ENCODE results near the gene AOPEP.

AOPEP gene

DNA sequence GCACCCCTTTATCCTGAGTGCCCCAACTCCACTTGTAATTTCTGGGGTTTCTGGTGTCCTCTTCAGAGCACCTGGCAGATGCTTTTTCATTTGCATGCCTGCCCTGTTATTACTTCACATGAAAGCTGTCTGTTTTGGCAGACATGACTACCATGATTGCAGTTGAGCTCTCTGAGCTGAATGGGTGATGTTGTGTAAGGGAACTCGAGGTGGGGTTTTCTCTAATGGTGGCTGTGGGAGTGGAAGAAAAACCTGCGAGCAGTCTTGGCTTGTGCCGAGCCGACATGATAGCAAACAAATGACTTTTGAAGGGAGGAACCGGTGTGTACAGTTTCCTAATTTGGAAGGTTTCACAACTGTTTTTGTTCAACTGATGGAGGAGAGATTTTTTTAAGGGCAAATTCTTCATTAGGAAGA is 196.2 kb downstream of the AOPEP start:
- peaks cover 23% of the 10 kb centered on the region for H3K4me1 ChIP-seq (ENCODE audit: insufficient read depth, low read length)
- H3K9ac ChIP-seq (ENCODE audit: low read depth, low read length), result no peak overlapping the region

DNA sequence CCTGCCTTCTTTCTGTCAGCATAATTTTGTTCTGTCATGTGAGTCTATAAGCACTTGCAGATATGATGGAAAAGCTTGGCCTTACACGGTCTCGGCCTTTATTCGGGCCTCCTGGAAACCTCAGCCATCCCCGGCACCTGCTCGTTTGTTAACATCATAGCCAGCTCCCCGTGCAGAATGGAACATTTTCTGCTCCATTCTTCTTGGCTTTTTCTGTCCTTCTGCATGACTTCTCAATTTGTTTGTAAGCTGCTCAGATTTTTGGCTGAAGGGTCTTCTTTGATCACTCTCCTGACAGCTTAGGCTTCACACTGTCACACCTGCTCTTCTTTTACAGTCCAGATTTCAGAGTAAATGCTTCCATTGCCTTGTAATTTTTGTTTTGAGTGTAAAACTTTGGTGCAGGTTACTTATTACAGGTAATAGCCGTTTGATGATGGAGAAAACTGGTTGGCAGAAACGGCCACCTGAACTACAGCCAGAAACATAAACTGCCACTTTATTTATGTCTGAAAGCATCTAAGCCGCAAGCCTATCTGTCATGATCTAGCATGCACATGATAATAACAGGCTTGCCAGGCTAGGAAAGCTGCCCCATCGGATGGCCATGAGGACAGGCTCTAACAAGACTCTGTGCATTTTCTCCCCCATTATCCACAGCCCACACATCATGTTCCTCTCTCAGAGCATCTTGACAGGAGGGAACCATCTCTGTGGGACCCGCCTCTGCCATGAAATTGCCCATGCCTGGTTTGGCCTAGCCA is 197.0 kb downstream of the AOPEP start:
- WGBS, result 91% methylated on average over 11 of the region's 11 CpGs
- Histone ChIP-seq H3K27me3 (ENCODE audit: insufficient read depth, low read length) (no peaks in the 10 kb centered on the region), H3K9me3 (ENCODE audit: insufficient read depth, low read depth, low read length) (no peaks in the 10 kb centered on the region), H3K27ac (ENCODE audit: low read depth, low read length) (no peak overlapping the region), H3K4me3 (ENCODE audit: low read length) (no peak overlapping the region), H3K4me1 (ENCODE audit: insufficient read depth, low read length) (peaks cover 23% of the 10 kb centered on the region), H3K9ac (ENCODE audit: low read depth, low read length) (no peak overlapping the region), H3K36me3 (ENCODE audit: insufficient read depth, low read length) (0 out of 2 replicates have a peak, but pooled peaks cover 3% of the 10 kb centered on the region)

More for the DNA sequence above, 196.2 kb downstream of the AOPEP start:
- Histone ChIP-seq H3K4me3 (ENCODE audit: low read length) (no peak overlapping the region), H3K27me3 (ENCODE audit: insufficient read depth, low read length) (no peaks in the 10 kb centered on the region), H3K36me3 (ENCODE audit: insufficient read depth, low read length) (0 out of 2 replicates have a peak, but pooled peaks cover 3% of the 10 kb centered on the region), H3K27ac (ENCODE audit: low read depth, low read length) (no peak overlapping the region), H3K9me3 (ENCODE audit: insufficient read depth, low read depth, low read length) (no peaks in the 10 kb centered on the region)
- 94% methylated on average over 5 of the region's 5 CpGs for WGBS

- Histone ChIP-seq H3K4me1 (ENCODE audit: insufficient read depth, low read length) (peaks cover 22% of the 10 kb centered on the region), H3K27ac (ENCODE audit: low read depth, low read length) (no peak overlapping the region), H3K36me3 (ENCODE audit: insufficient read depth, low read length) (0 out of 2 replicates have a peak, but pooled peaks cover 3% of the 10 kb centered on the region), H3K9ac (ENCODE audit: low read depth, low read length) (no peak overlapping the region), H3K27me3 (ENCODE audit: insufficient read depth, low read length) (no peaks in the 10 kb centered on the region), H3K4me3 (ENCODE audit: low read length) (no peak overlapping the region), H3K9me3 (ENCODE audit: insufficient read depth, low read depth, low read length) (no peaks in the 10 kb centered on the region)
- 90% methylated on average over 10 of the region's 10 CpGs for WGBS
Measured at GRCh38 chr9:94925751-94926430, 199.4 kb downstream of the AOPEP start.

DNA sequence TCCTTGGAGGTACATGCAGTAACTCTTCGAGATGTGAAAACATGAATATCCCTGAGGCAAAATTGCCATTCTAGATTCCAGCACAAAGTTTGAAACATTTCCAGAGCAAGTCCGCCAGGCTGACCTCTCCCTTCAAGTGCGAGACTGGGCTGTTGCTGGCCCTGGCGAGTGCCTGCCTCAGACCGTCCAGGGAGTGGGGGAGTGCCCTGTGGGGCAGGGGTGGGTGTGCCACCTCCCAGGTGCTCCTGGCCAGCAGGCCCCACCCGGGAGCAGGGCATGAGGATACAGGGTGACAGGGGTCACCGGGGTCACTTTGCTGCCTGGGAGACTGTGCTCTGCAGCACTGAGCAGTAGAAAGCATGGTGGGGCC is 199.9 kb downstream of the AOPEP start:
- H3K36me3 ChIP-seq (ENCODE audit: insufficient read depth, low read length), result 0 out of 2 replicates have a peak, but pooled peaks cover 3% of the 10 kb centered on the region
- no peaks in the 10 kb centered on the region for H3K27me3 ChIP-seq (ENCODE audit: insufficient read depth, low read length)
- H3K4me1 ChIP-seq (ENCODE audit: insufficient read depth, low read length), result peaks cover 18% of the 10 kb centered on the region
- 95% methylated on average over 7 of the region's 7 CpGs for WGBS
- H3K9me3 ChIP-seq (ENCODE audit: insufficient read depth, low read depth, low read length), result no peaks in the 10 kb centered on the region
- H3K9ac ChIP-seq (ENCODE audit: low read depth, low read length), result no peak overlapping the region
- no peak overlapping the region for H3K27ac ChIP-seq (ENCODE audit: low read depth, low read length)
- H3K4me3 ChIP-seq (ENCODE audit: low read length), result no peak overlapping the region

GRCh38 chr9:94927048-94927761 is 200.7 kb downstream of the AOPEP start:
- no peak overlapping the region for H3K9ac ChIP-seq (ENCODE audit: low read depth, low read length)
- no peak overlapping the region for H3K27ac ChIP-seq (ENCODE audit: low read depth, low read length)
- 0 out of 2 replicates have a peak, but pooled peaks cover 3% of the 10 kb centered on the region for H3K36me3 ChIP-seq (ENCODE audit: insufficient read depth, low read length)
- H3K27me3 ChIP-seq (ENCODE audit: insufficient read depth, low read length), result no peaks in the 10 kb centered on the region
- WGBS, result 91% methylated on average over 12 of the region's 12 CpGs
- H3K4me1 ChIP-seq (ENCODE audit: insufficient read depth, low read length), result peaks cover 10% of the 10 kb centered on the region
- H3K9me3 ChIP-seq (ENCODE audit: insufficient read depth, low read depth, low read length), result no peaks in the 10 kb centered on the region
- H3K4me3 ChIP-seq (ENCODE audit: low read length), result no peak overlapping the region

- Histone ChIP-seq H3K27me3 (ENCODE audit: insufficient read depth, low read length) (no peaks in the 10 kb centered on the region), H3K36me3 (ENCODE audit: insufficient read depth, low read length) (0 out of 2 replicates have a peak, but pooled peaks cover 3% of the 10 kb centered on the region), H3K9me3 (ENCODE audit: insufficient read depth, low read depth, low read length) (no peaks in the 10 kb centered on the region), H3K27ac (ENCODE audit: low read depth, low read length) (no peak overlapping the region), H3K4me3 (ENCODE audit: low read length) (no peak overlapping the region), H3K9ac (ENCODE audit: low read depth, low read length) (no peak overlapping the region), H3K4me1 (ENCODE audit: insufficient read depth, low read length) (peaks cover 6% of the 10 kb centered on the region; the same call in 1 of the 2 replicates)
- 87% methylated on average over 21 of the region's 21 CpGs for WGBS
Measured at GRCh38 chr9:94927762-94928670, 201.5 kb downstream of the AOPEP start.

DNA sequence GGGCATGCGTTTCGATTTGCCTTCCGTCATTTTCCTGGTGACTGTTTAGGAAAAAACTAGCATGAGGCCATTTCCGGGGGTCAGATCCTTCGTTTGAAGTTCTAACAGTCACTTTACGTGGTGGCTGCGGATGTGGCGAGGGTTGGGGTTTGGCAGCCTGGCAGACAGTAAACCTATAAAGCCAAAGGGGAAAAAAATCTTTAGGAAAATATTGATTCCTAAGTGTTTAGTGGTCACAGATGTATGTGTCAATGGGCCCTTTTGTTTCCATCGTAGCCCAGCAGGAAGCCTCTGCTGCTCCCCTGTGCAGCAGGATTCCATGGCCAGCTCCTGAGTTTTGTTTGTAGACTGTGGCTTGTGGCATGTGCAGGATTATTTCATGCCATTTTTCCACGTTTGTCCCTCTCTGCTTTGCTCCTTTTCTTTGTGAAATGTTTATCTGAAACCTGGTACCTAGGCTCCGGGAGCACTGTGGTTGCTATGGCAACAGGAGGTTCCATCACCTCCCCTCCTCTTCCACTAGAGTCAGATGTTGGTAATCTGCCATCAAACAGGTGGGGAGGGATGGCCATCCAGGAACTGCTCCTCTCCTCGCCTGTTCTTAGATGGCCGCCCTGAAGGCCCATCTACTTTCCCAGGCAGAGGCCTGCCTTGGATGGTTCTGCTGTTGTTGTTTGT is 202.3 kb downstream of the AOPEP start:
- Histone ChIP-seq H3K36me3 (ENCODE audit: insufficient read depth, low read length) (0 out of 2 replicates have a peak, but pooled peaks cover 3% of the 10 kb centered on the region), H3K27ac (ENCODE audit: low read depth, low read length) (no peak overlapping the region), H3K27me3 (ENCODE audit: insufficient read depth, low read length) (no peaks in the 10 kb centered on the region), H3K4me3 (ENCODE audit: low read length) (no peak overlapping the region), H3K9ac (ENCODE audit: low read depth, low read length) (no peak overlapping the region), H3K9me3 (ENCODE audit: insufficient read depth, low read depth, low read length) (no peaks in the 10 kb centered on the region), H3K4me1 (ENCODE audit: insufficient read depth, low read length) (peaks cover 6% of the 10 kb centered on the region; the same call in 1 of the 2 replicates)
- 86% methylated on average over 13 of the region's 13 CpGs for WGBS

DNA sequence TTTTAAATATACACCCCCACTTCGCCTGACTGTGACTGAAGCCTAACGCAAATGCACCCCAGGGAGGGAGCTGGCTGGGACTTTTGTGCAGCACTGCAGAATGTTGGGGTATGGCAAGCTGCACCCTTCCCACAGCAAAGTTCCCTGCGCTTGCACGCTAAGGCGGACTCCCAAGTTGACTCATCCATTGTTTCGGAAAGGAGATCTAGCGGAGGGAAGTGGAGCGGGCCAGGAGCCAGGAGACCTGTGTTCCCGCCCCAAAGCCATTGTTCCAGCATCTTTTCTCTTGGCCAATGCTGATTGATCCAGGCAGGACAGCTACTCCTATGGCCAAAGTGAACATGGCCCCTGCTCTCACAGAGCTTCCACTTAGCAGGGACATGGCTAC is 202.9 kb downstream of the AOPEP start:
- Histone ChIP-seq H3K4me1 (ENCODE audit: insufficient read depth, low read length) (peaks cover 6% of the 10 kb centered on the region; the same call in 1 of the 2 replicates), H3K9ac (ENCODE audit: low read depth, low read length) (no peak overlapping the region), H3K36me3 (ENCODE audit: insufficient read depth, low read length) (no peaks in the 10 kb centered on the region), H3K27me3 (ENCODE audit: insufficient read depth, low read length) (no peaks in the 10 kb centered on the region), H3K9me3 (ENCODE audit: insufficient read depth, low read depth, low read length) (no peaks in the 10 kb centered on the region), H3K4me3 (ENCODE audit: low read length) (no peak overlapping the region), H3K27ac (ENCODE audit: low read depth, low read length) (no peak overlapping the region)
- WGBS, result 96% methylated on average over 8 of the region's 9 CpGs

DNA sequence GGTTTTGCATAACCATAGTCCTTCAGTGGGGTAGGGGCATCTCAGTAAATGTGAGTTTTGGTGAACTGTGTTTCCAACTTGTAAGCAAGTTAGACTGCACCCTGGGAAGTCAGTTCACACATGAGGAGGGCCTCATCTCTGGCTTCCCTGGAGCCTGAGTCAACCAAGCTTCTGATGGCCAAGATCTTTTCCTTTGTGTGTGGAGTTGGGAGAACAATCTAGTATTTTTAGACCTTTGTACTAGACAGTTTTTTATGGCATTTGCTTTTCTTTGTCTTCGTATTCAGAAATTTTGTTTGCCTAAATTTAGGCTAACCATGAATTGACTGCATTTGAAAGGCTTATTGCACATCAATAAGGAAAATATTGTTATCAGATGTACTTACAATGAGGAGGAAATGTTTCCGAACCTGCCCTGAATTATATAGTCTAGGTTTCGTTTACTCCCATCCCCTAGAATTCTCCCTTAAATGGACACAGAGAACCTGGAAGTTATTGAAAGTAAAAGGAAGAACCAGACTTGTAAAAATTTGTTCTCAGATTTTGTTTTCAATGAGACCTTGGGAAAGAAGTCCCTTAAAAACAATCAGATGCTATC is 204.6 kb downstream of the AOPEP start:
- peaks cover 6% of the 10 kb centered on the region; the same call in 1 of the 2 replicates for H3K4me1 ChIP-seq (ENCODE audit: insufficient read depth, low read length)
- no peaks in the 10 kb centered on the region for H3K27me3 ChIP-seq (ENCODE audit: insufficient read depth, low read length)
- 90% methylated on average over 2 of the region's 3 CpGs for WGBS
- no peaks in the 10 kb centered on the region for H3K9me3 ChIP-seq (ENCODE audit: insufficient read depth, low read depth, low read length)
- H3K36me3 ChIP-seq (ENCODE audit: insufficient read depth, low read length), result no peaks in the 10 kb centered on the region
- H3K9ac ChIP-seq (ENCODE audit: low read depth, low read length), result no peak overlapping the region
- H3K27ac ChIP-seq (ENCODE audit: low read depth, low read length), result no peak overlapping the region
- no peak overlapping the region for H3K4me3 ChIP-seq (ENCODE audit: low read length)

- 87% methylated on average over 5 of the region's 5 CpGs for WGBS
- Histone ChIP-seq H3K4me1 (ENCODE audit: insufficient read depth, low read length) (peaks cover 6% of the 10 kb centered on the region; the same call in 1 of the 2 replicates), H3K36me3 (ENCODE audit: insufficient read depth, low read length) (no peaks in the 10 kb centered on the region), H3K9ac (ENCODE audit: low read depth, low read length) (no peak overlapping the region), H3K27me3 (ENCODE audit: insufficient read depth, low read length) (no peaks in the 10 kb centered on the region), H3K4me3 (ENCODE audit: low read length) (no peak overlapping the region), H3K27ac (ENCODE audit: low read depth, low read length) (no peak overlapping the region), H3K9me3 (ENCODE audit: insufficient read depth, low read depth, low read length) (no peaks in the 10 kb centered on the region)
Measured at GRCh38 chr9:94931740-94932139, 205.2 kb downstream of the AOPEP start.
